Gastrocnemius medialis (tissue), 4 donors: ENCODE measurements around the gene GINS1. TPM values are rescaled to one million over a fixed set of nuclear protein-coding genes. Genes with fewer than 3 reads are reported as not detected.

ENCODE experiments used
- ATAC-seq, 2 donors: fragments of 150-250 bp; one replicate each; pipeline ENCODE4 v1.9.1; 2016
- DNase-seq, 2 donors: peaks; one replicate each; pipeline ENCODE4 v3.0.0-alpha.2; 2019
- H3K27ac ChIP-seq, 4 donors: fragments of 200-600 bp; sonication (generic); 1 replicate in 1 of 4; 2 replicates in 3 of 4; pipeline ENCODE4 v1.5.1; 2016 to 2018; ENCODE audit warnings: mild to moderate bottlenecking in 2 of 4, moderate library complexity in 1 of 4
- H3K27me3 ChIP-seq, 3 donors: fragments of 200-600 bp; sonication (generic) in 2 of 3; 1 replicate in 1 of 3; 2 replicates in 2 of 3; pipeline versions ENCODE4 v1.5.1 to v1.6.0; 2016 to 2019; ENCODE audit warnings: mild to moderate bottlenecking in 1 of 3, moderate library complexity in 1 of 3
- H3K36me3 ChIP-seq, 2 donors: fragments of 200-600 bp; sonication (generic) in 1 of 2; one replicate each; pipeline ENCODE4 v1.5.1; 2017 to 2018
- H3K4me1 ChIP-seq, 2 donors: fragments of 200-600 bp; sonication (generic) in 1 of 2; one replicate each; pipeline ENCODE4 v1.5.1; 2016 to 2017; ENCODE audit warnings: mild to moderate bottlenecking in 2 of 2
- H3K4me3 ChIP-seq, 4 donors: fragments of 200-600 bp; sonication (generic) in 3 of 4; 1 replicate in 1 of 4; 2 replicates in 3 of 4; pipeline ENCODE4 v1.5.1; 2016 to 2019; ENCODE audit warnings: mild to moderate bottlenecking in 2 of 4
- H3K9me3 ChIP-seq, 3 donors: fragments of 200-600 bp; sonication (generic) in 2 of 3; 1 replicate in 1 of 3; 2 replicates in 2 of 3; pipeline ENCODE4 v1.5.1; 2016 to 2019
- POLR2A ChIP-seq, 2 donors: fragments of 450-650 bp; IDR thresholded peaks; one replicate each; pipeline ENCODE4 v1.6.1; 2017; ENCODE audit warnings: antibody characterized with exemption in 2 of 2, mild to moderate bottlenecking in 2 of 2, moderate library complexity in 2 of 2
- in situ Hi-C, 4 donors: fragments of 200-750 bp; cut with MboI; loops; one replicate each; pipeline versions ENCODE4 v1.15.0 to v1.8.0; 2017; ENCODE audit warnings: low sequenced_read_pairs in 4 of 4
- intact Hi-C: fragments of 100-400 bp; cut with DNase I; formaldehyde crosslinking; loops from one replicate; pipeline ENCODE4 v1.15.1; 2023; ENCODE audit warnings: low total_unique reads
- total RNA-seq, 4 donors: library from RNA; depleted of rRNA; stranded (reverse); fragments of >200 nt; gene quantifications; one replicate each; pipeline versions ENCODE4 v1.1.0 to v1.2.3, GENCODE V29; 2016
- TF ChIP-seq, protein P1 (sequence below), 5 experiments: fragments of 450-650 bp in 3 of 5; fragments of 200-600 bp in 2 of 5; sonication (generic) in 2 of 5; IDR thresholded peaks in 4 of 5; conservative IDR thresholded peaks in 1 of 5; 1 replicate in 4 of 5; 2 replicates in 1 of 5; pipeline ENCODE4 v1.5.1; 2016 to 2019; ENCODE audit warnings: antibody characterized with exemption in 5 of 5, mild to moderate bottlenecking in 3 of 5, moderate library complexity in 3 of 5

GINS1 gene
- total RNA-seq, 4 donors from 2014 or later = 0.07 to 0.20 TPM; not detected in 2

DNA sequence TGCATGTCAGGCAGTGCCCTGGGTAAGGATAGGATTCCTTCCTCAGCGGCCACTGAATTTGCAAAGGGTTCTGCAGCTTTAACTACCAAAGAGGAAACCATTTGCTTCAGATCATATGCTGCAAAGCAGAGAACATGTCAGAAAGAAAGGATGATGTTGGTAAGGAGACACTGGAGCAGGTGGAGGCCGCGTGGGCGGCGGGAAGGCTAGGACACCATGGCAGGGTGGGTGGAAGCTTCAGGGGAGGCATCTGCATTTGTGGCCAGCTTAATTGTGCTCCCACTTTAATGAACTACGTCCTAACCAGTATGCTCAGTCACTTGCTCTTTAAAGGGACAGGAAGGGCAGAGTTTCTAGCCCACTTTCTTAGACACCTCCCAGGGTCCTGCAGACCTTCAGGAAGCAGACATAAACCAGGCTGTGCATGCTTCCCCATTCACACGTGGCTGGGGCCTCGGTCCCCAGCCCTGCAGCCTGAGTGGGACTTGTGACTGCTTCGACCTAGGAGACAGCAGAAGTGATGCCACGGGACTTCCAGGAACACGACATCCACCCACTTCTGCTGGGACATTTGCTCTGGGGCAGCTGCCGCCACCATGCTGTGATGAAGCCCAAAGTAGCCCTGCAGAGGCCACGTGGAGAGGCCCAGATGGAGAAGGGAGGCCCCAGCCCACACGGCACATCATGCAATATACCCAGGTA, 76.1 kb downstream of the GINS1 start:
- ATAC-seq (no peak), DNase-seq (no peak)
- TF ChIP-seq POLR2A (IDR thresholded peaks at IDR 0.05) = no peak
- TF ChIP-seq, protein P1, sequence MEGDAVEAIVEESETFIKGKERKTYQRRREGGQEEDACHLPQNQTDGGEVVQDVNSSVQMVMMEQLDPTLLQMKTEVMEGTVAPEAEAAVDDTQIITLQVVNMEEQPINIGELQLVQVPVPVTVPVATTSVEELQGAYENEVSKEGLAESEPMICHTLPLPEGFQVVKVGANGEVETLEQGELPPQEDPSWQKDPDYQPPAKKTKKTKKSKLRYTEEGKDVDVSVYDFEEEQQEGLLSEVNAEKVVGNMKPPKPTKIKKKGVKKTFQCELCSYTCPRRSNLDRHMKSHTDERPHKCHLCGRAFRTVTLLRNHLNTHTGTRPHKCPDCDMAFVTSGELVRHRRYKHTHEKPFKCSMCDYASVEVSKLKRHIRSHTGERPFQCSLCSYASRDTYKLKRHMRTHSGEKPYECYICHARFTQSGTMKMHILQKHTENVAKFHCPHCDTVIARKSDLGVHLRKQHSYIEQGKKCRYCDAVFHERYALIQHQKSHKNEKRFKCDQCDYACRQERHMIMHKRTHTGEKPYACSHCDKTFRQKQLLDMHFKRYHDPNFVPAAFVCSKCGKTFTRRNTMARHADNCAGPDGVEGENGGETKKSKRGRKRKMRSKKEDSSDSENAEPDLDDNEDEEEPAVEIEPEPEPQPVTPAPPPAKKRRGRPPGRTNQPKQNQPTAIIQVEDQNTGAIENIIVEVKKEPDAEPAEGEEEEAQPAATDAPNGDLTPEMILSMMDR (IDR thresholded peaks at IDR 0.05 in 4 of 5, conservative IDR thresholded peaks at IDR 0.05 in 1 of 5) = no peak
- H3K27ac ChIP-seq = no peak overlapping the region
- H3K27me3 ChIP-seq = no peaks in the 10 kb centered on the region
- no peaks in the 10 kb centered on the region for H3K4me1 ChIP-seq
- no peak overlapping the region for H3K4me3 ChIP-seq
- intact Hi-C loops (no loop called here), in situ Hi-C loops (no loop called here)
- H3K9me3 ChIP-seq = no peaks in the 10 kb centered on the region
- no peaks in the 10 kb centered on the region for H3K36me3 ChIP-seq

DNA sequence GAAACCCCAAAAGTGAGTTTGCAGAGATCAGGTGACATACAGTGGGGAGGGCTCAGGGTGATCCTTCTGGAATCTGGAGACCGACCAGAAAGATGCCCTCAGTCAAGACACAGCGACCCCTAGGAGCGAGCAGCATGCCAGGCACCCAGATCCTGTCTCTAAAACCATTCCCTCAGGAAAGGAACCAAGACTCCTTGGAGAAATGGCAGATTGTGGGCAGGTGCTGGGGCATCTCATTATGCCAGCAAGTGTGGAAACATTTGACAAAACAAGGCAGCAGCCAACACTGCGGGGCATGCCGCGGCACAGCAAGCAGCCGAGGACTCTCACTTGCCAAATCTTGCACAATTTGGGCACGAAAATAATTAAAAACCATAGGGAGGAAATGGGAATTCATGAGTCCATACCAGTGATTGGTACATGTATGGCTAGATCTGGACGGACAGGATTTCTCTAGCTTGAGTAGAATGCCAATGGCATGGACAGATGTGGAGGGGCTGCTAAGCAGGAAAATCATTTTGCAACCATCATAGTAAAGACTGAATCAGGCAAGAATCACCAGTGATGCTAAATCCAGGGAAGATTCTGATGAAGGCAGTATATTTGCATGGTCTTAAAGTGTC, 76.9 kb downstream of the GINS1 start:
- ATAC-seq = no peak

DNA sequence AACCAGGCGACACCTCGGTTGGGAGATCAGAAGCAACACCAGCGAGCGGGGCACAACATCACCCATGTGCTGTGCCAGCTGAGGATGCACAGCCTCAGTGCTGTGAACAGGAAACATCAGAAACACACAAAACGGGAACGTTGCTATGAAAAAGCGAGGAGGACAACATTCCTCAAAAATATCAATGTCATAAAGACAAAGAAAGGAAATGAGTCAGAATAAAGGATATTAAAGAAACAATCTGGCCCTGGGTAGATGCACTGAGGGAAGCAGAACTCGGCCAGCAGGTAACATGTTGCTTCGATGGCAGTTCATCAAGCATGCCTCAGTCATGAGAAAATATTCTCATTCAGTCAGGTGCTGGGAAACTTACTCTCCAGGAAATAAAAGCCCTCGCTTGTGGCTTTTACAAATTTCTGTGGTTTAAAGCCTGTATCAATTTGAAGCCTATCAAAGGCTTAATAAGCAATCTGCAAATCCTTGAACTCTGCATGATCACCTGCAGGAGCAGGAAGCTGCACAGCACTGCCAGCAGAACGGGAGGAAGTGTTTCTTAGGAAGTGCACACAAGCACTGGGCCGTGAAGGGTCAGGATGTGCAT, 77.5 kb downstream of the GINS1 start:
- TF ChIP-seq POLR2A (IDR thresholded peaks at IDR 0.05) = no peak
- TF ChIP-seq, protein P1 (IDR thresholded peaks at IDR 0.05 in 4 of 5, conservative IDR thresholded peaks at IDR 0.05 in 1 of 5) = no peak
- ATAC-seq = no peak
- intact Hi-C loops (no loop called here), in situ Hi-C loops (no loop called here)
- Histone ChIP-seq H3K27ac (no peak overlapping the region), H3K9me3 (no peaks in the 10 kb centered on the region), H3K36me3 (no peaks in the 10 kb centered on the region), H3K27me3 (no peaks in the 10 kb centered on the region), H3K4me1 (no peaks in the 10 kb centered on the region), H3K4me3 (no peak overlapping the region)
- no peak for DNase-seq

More for the DNA sequence above, 76.9 kb downstream of the GINS1 start:
- no peaks in the 10 kb centered on the region for H3K27me3 ChIP-seq
- no peak for DNase-seq
- intact Hi-C loops (no loop called here), in situ Hi-C loops (no loop called here)
- no peak overlapping the region for H3K27ac ChIP-seq
- H3K36me3 ChIP-seq = no peaks in the 10 kb centered on the region
- H3K9me3 ChIP-seq = no peaks in the 10 kb centered on the region
- no peaks in the 10 kb centered on the region for H3K4me1 ChIP-seq
- no peak overlapping the region for H3K4me3 ChIP-seq
- no peak for TF ChIP-seq POLR2A (IDR thresholded peaks at IDR 0.05)
- TF ChIP-seq, protein P1 (IDR thresholded peaks at IDR 0.05 in 4 of 5, conservative IDR thresholded peaks at IDR 0.05 in 1 of 5) = no peak

DNA sequence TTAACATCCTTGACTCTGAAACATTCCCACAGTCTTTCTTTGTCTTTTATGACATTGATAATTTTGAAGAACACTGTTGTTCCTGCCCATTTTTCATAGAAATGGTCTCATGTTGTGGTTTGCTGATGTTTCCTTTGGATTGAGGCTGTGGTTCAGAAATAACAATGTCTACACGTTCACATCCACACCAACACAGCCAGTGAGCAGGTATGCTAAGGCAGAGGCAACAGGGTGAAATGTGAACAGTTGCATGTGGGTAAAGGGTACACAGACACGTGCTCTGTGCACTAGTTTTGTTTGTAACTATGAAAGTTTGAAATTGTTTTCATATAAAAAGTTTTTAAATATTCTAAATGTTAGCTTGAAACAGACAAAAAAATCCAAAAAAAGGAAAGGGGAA, 78.4 kb downstream of the GINS1 start:
- Histone ChIP-seq H3K27ac (no peak overlapping the region), H3K9me3 (no peaks in the 10 kb centered on the region), H3K4me1 (no peaks in the 10 kb centered on the region), H3K36me3 (no peaks in the 10 kb centered on the region), H3K27me3 (no peaks in the 10 kb centered on the region), H3K4me3 (no peak overlapping the region)
- in situ Hi-C loops (no loop called here), intact Hi-C loops (no loop called here)
- TF ChIP-seq, protein P1 (IDR thresholded peaks at IDR 0.05 in 4 of 5, conservative IDR thresholded peaks at IDR 0.05 in 1 of 5) = no peak
- no peak for TF ChIP-seq POLR2A (IDR thresholded peaks at IDR 0.05)
- no peak for ATAC-seq
- no peak for DNase-seq
